Chondrocyte (in vitro differentiated cells): Measurements from ENCODE around the gene ALG9. TPM values are rescaled to one million over a fixed set of nuclear protein-coding genes. Genes with fewer than 3 reads are reported as not detected.

ENCODE experiments used
- DNase-seq: peaks from one replicate; pipeline ENCODE4 v3.0.0; 2021; ENCODE audit warnings: mixed read lengths, low spot score
- H3K27ac Mint-ChIP-seq: one replicate; pipeline ENCODE4 v1.8.0; 2021; ENCODE audit warnings: mild to moderate bottlenecking, moderate library complexity, mixed read lengths; ENCODE audit not compliant: unreplicated experiment
- H3K27me3 Mint-ChIP-seq: 2 replicates; pipeline ENCODE4 v1.8.0; 2021; ENCODE audit warnings: low read depth, mixed read lengths
- H3K36me3 Mint-ChIP-seq: 2 replicates; pipeline ENCODE4 v1.8.0; 2021; ENCODE audit warnings: low read depth, mixed read lengths
- H3K4me1 Mint-ChIP-seq: 2 replicates; pipeline ENCODE4 v1.8.0; 2021; ENCODE audit warnings: low read depth, mild to moderate bottlenecking, mixed read lengths
- H3K4me3 Mint-ChIP-seq: one replicate; pipeline ENCODE4 v1.8.0; 2021; ENCODE audit warnings: mild to moderate bottlenecking, moderate library complexity, mixed read lengths; ENCODE audit not compliant: unreplicated experiment
- H3K9me3 Mint-ChIP-seq: 2 replicates; pipeline ENCODE4 v1.8.0; 2021; ENCODE audit warnings: low read depth, mixed read lengths
- CTCF ChIP-seq: fragments of 200-600 bp; sonication (generic); IDR thresholded peaks from 2 replicates; pipeline ENCODE4 v1.5.0; 2021; ENCODE audit warnings: antibody characterized with exemption, mild to moderate bottlenecking, moderate library complexity
- total RNA-seq: library from RNA; stranded (reverse); gene quantifications from 3 replicates; pipeline ENCODE4 v1.2.1, GENCODE V29; 2021

The ALG9 gene
- total RNA-seq, 1 donor from 2014 or later = 29.8 TPM

GRCh38 chr11:111745719-111746504 lies 125.5 kb downstream of the ALG9 start:
- Mint-ChIP-seq H3K9me3 (peaks cover 5% of the 10 kb centered on the region), H3K27me3 (no peaks in the 10 kb centered on the region), H3K36me3 (peaks cover 31% of the 10 kb centered on the region), H3K4me1 (peaks cover 28% of the 10 kb centered on the region), H3K4me3 (peak overlapping the region; percentile 18), H3K27ac (peak overlapping the region; percentile 94)
- TF ChIP-seq CTCF = no peak
- no peak for DNase-seq

GRCh38 chr11:111743700-111744099 lies 127.7 kb downstream of the ALG9 start:
- H3K4me1 Mint-ChIP-seq = peaks cover 28% of the 10 kb centered on the region
- DNase-seq = no peak
- no peak overlapping the region for H3K27ac Mint-ChIP-seq
- peaks cover 26% of the 10 kb centered on the region for H3K36me3 Mint-ChIP-seq
- no peaks in the 10 kb centered on the region for H3K27me3 Mint-ChIP-seq
- TF ChIP-seq CTCF = no peak
- H3K4me3 Mint-ChIP-seq = no peak overlapping the region
- peaks cover 5% of the 10 kb centered on the region for H3K9me3 Mint-ChIP-seq

GRCh38 chr11:111741751-111742150 lies 129.6 kb downstream of the ALG9 start:
- Mint-ChIP-seq H3K27ac (no peak overlapping the region), H3K4me1 (peaks cover 41% of the 10 kb centered on the region), H3K36me3 (peaks cover 25% of the 10 kb centered on the region)

GRCh38 chr11:111739299-111739698 lies 132.1 kb downstream of the ALG9 start:
- no peak for DNase-seq
- H3K4me1 Mint-ChIP-seq = peaks cover 42% of the 10 kb centered on the region
- no peak overlapping the region for H3K27ac Mint-ChIP-seq
- H3K27me3 Mint-ChIP-seq = no peaks in the 10 kb centered on the region
- no peak for TF ChIP-seq CTCF
- peaks cover 19% of the 10 kb centered on the region for H3K36me3 Mint-ChIP-seq
- no peaks in the 10 kb centered on the region for H3K9me3 Mint-ChIP-seq
- H3K4me3 Mint-ChIP-seq = no peak overlapping the region

More at GRCh38 chr11:111741751-111742150, 129.6 kb downstream of the ALG9 start:
- Mint-ChIP-seq H3K4me3 (no peak overlapping the region), H3K27me3 (no peaks in the 10 kb centered on the region), H3K9me3 (peaks cover 5% of the 10 kb centered on the region)
- TF ChIP-seq CTCF = no peak
- no peak for DNase-seq

GRCh38 chr11:111737444-111738210 lies 133.8 kb downstream of the ALG9 start:
- DNase-seq = no peak
- no peaks in the 10 kb centered on the region for H3K27me3 Mint-ChIP-seq
- peak overlapping the region; percentile 99 for H3K27ac Mint-ChIP-seq
- no peak for TF ChIP-seq CTCF
- no peaks in the 10 kb centered on the region for H3K9me3 Mint-ChIP-seq
- H3K4me3 Mint-ChIP-seq = no peak overlapping the region
- peaks cover 49% of the 10 kb centered on the region for H3K4me1 Mint-ChIP-seq
- peaks cover 14% of the 10 kb centered on the region for H3K36me3 Mint-ChIP-seq
